ENCODE data around the gene PCBP2.

DNA sequence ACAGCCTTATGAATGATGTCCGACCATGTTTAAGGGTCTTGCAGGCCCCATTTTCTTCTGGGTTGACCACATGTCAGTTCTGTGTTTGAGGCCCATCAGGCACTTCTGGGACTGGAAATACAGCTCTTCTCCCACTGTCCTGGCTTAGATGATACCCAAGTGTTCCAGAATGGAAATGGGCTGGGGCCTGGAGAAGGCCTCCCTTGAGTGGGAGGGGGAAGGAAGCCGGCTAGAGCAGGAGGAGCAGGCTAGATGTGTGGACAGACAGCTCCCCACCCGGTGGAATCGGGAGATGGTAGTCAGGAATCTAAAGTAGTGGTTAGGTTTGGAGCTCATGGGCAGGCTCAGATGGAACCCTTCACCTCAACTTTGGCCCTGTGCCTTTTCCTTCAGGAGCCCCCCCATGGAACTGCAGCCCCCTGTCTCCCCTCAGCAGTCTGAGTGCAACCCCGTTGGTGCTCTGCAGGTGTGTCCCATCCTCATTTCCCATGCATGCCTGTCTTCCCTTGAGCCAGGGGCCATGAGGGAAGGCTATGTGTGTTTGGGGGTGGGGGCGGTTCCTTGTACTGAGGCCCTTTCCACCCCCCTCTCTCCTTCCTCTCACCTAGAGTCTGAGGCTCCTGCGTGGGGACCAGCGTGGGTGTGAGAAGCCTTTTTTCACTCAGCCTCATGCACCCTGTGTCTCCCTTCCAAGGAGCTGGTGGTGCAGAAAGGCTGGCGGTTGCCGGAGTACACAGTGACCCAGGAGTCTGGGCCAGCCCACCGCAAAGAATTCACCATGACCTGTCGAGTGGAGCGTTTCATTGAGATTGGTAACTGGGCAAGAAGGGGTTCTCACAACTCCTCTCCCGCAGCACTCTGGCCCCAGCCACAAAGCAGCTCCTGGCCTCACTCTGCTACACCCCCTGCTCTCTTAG is 52.4 kb downstream of the PCBP2 start:
- TF ChIP-seq, protein P1, sequence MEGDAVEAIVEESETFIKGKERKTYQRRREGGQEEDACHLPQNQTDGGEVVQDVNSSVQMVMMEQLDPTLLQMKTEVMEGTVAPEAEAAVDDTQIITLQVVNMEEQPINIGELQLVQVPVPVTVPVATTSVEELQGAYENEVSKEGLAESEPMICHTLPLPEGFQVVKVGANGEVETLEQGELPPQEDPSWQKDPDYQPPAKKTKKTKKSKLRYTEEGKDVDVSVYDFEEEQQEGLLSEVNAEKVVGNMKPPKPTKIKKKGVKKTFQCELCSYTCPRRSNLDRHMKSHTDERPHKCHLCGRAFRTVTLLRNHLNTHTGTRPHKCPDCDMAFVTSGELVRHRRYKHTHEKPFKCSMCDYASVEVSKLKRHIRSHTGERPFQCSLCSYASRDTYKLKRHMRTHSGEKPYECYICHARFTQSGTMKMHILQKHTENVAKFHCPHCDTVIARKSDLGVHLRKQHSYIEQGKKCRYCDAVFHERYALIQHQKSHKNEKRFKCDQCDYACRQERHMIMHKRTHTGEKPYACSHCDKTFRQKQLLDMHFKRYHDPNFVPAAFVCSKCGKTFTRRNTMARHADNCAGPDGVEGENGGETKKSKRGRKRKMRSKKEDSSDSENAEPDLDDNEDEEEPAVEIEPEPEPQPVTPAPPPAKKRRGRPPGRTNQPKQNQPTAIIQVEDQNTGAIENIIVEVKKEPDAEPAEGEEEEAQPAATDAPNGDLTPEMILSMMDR (IDR thresholded peaks at IDR 0.05; ENCODE audit: low read depth, low read length): no peak
- TF ChIP-seq POLR2A (IDR thresholded peaks at IDR 0.05; ENCODE audit: extremely low read depth, insufficient read length) (no peak), MYC (IDR thresholded peaks at IDR 0.05; ENCODE audit: low read depth, low read length) (no peak)
- TF ChIP-seq, protein P2, sequence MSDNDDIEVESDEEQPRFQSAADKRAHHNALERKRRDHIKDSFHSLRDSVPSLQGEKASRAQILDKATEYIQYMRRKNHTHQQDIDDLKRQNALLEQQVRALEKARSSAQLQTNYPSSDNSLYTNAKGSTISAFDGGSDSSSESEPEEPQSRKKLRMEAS (IDR thresholded peaks at IDR 0.05; ENCODE audit: low read depth, low read length): no peak

All from NB4 (cell line).